Epidermal melanocyte (primary cell): Measurements from ENCODE around the gene ESPN.
A peak's percentile ranks its signal among the peaks of the same experiment; 100 is the strongest.

Source experiments
- DNase-seq: peaks from one replicate; pipeline ENCODE4 v3.0.0; 2011; ENCODE audit warnings: low spot score; ENCODE audit not compliant: insufficient read length

Gene ESPN

GRCh38 chr1:6409733-6410132, 14.8 kb upstream of the ESPN start:
- DNase-seq = no peak

- no peak for DNase-seq
These were observed 14.2 kb upstream of the ESPN start for GRCh38 chr1:6410248-6410893.

DNA sequence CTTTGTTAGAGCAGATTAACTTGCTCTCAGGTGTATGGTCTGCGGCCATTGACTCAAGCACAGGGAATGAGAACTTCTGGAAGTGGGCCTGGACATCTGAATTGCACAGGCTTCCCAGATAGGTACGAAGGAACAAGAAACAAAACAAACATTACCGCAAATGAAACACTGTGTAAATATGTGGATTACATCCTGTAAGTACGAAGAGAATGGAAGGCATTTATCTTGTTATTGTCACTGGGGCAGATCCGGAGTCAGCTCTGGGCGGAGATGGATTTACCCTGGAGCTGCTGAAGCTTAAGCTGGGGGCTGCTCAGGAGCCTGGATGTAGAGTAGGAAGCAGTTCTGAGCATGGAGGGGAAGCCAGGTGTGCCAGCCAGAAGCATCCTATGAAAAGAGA, 11.7 kb upstream of the ESPN start:
- no peak for DNase-seq

GRCh38 chr1:6414443-6414844, 10.1 kb upstream of the ESPN start:
- DNase-seq = peak; percentile 46

DNA sequence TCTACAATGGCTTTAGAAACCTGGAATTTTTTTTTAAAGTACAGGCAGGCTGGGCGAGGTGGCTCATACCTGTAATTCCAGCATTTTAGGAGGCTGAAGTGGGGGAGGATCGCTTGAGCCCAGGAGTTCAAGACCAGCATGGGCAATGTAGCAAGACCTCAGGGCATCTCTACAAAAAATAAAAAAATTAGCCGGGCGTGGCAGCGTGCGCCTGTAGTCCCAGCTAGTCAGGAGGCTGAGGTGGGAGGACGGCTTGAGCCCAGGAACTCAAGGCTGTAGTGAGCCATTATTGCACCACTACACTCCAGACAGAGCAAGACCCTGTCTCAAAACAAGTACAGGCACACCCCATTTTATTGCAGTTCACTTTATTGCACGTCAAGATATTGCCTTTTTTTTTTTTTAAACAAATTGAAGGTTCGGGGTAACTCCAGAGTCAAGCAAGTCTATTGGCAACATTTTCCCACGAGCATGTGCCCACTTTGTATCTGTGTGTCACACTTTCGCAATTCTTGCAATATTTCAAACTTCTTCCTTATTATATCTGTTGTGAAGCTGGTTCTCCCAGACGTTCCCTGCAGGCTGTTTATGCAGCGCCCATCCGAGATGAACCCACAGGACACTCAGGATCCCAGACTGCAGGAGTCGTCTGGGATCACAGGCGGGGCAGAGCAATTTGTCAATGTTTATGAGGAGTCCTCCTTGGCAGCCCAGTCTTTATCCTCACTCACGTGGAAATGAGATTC, 9.5 kb upstream of the ESPN start:
- no peak for DNase-seq

DNA sequence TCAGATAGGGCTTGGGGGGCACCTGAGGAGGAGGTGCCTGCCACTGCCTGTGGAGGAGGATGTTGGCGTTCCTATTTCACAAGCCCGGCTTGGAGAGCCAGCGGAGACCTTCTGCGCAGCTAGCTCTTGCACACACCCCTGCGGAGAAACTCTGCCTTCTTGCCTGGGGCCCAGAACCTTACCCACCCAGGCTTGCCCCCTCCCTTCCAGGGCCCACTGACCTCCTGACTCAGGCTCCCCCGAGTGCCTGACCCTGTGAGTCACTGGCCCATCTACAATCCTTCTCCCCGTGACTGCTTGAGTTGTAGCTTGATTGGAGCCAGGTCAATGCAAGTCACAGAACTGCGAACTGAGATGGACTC, 8.3 kb upstream of the ESPN start:
- DNase-seq = no peak

- no peak for DNase-seq
These were observed 7.7 kb upstream of the ESPN start for GRCh38 chr1:6416906-6417305.

- DNase-seq = no peak
These were observed 6.5 kb upstream of the ESPN start for GRCh38 chr1:6417961-6418667.

GRCh38 chr1:6418668-6419396, 5.7 kb upstream of the ESPN start:
- DNase-seq = no peak

DNA sequence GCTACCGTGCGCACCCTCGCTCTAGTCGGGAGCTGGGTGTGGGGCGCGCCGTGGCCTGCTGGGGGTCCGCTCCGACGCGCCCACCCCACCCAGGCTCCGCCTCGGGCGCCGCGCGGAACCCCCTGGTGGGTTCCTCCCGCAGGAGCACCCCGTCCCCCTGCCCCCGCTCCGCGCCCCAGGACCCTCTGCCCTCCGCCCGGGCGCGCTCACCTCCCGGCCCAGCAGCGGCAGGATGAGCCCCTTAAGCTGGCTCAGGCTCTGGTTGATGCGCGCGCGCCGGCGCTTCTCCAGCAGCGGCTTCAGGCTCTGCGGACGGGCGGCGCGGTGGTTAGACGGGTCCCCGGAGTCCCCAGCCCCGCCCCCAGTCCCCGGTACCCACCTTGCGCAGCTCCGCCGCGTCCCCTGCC, 5.2 kb upstream of the ESPN start:
- no peak for DNase-seq

DNA sequence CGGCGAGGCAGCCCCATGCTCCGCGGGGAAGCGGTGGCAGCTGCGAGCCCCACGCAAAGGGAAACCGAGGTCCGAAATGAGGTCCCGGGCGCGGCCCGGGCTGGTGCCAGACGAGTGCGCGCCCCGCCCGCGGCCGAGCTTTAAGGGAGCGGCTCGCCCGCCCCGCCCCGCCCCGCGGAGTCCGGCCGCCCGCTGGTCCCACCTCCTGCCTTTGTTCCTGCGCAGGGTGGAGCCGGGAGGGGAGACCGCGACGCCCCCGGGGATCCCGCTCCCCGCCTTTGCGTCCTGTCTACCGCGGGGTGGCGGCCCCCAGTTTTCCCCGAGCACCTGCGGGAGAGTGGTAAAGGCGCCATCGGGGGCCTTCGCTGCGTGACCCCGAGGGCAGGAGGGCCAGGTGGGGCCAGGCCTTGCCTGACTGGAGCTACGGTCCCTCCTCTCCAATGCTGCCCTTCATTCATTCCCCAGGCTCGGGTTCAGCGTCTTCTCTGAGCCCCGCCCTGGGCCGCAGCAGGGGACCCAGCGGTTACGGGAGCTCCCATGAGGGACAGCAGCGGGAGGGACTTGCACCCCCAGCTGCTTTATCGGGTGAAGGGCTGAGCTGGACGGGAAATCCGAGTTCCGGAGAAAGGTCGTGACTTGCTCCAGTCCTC, 4.6 kb upstream of the ESPN start, which contains the start of gene HES2:
TSS of gene HES2 (minus strand) at position 116 of the 650 bp plus-strand sequence. CDS start at position 17, 99 bp downstream.
- DNase-seq = peak; percentile 42

DNA sequence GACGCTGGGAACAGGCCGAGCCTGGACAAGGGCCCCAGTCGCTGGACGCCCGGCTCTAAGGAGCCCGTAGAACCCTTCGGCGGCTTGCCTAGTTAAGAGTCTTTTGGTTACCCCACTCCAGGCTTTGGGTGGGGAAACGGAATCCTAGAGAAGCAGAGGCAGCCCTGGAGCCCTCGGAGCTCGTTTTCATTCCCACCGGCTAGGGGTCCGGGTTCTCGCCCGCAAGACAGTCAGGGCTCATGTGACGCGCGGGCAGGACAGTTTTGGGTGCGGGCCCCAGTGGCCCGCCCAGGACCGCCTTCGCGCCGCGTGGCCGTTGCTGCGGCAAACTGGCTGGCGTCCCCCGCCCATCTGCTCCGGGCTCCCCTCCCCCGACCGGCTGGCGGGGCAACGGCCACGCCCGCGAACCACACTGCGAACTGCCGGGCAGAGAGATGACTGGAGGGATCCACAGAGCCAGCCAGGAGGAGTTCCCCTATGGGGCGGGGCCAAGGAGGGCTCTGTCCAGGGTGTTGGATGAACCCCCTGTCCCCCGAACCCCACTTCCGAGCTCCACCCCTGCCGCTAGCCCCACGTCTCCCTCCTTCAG, 4.0 kb upstream of the ESPN start:
- DNase-seq = no peak

DNA sequence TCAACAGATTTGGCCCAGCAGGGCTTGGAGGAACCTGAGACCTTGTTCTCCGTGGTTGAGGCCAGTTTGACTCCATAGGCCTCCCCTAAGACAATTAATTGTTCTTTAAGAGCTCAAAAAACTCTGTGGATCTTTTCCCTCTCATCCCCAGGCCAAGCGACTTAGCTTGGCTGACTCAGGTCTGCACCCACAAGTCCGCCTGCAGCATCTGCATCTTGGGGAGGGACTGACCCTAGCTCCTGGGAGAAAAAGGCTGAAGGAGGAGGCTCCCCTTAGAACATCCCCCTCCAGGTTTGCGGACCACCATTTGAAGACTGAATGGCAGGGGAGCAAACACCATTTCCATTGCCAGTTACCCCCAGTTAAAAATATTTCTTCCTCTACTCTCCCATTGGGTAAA, 3.3 kb upstream of the ESPN start:
- DNase-seq = no peak

DNA sequence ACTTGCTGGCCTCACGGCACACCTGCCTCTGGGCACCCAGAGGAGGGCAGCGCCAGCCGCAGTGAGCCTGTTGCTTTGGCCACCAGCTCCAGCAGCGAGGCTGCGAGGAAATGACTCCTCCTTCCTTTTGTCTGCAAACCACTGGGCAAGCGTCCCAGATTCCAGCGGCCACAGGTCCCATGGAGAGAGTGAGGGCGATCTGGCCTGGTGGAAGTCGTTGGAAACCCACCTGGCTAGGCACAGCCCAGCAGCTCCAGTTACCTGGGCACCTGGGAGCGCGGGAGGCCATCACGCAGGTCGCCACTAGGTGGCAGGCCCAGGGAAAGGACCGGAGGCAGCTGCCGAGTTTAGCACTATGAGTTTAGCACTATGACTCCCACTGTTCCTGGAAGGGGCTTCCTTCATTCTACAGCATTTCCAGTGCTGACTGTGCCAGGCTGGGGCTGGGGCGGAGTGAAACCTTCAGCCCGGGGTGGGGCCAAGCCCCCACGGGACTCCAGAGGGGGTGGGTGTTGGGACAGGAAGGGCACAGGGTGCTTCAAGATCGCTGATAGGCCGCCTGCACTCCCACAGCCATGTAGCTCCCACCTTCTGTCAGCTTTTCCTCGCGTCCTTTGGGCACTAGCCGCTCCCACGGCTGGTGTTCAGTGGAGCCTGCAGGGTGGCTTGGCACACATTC, 1.1 kb upstream of the ESPN start:
- no peak for DNase-seq

GRCh38 chr1:6424000-6424565, 493 bp upstream of the ESPN start:
- no peak for DNase-seq

DNA sequence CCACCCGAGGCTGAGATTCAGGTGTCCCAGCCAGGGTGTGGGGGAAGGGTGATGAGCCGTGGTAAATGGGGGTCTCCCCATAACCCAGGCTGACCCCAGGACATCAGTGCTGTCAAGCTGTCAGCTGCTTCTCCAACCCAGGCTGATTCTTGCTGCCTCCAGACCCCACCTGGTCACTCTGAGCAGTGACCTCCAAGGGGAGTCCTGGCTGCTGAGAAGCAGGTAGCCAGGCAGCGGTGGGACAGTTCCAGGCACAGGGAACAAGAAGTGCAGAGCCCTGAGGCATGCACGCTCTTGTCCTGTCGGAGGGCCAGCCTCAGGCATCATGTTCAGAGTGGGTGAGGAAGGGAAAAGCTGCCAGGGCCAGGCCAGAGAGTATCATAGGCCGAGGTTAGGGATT, 1.1 kb downstream of the ESPN start:
- no peak for DNase-seq

DNA sequence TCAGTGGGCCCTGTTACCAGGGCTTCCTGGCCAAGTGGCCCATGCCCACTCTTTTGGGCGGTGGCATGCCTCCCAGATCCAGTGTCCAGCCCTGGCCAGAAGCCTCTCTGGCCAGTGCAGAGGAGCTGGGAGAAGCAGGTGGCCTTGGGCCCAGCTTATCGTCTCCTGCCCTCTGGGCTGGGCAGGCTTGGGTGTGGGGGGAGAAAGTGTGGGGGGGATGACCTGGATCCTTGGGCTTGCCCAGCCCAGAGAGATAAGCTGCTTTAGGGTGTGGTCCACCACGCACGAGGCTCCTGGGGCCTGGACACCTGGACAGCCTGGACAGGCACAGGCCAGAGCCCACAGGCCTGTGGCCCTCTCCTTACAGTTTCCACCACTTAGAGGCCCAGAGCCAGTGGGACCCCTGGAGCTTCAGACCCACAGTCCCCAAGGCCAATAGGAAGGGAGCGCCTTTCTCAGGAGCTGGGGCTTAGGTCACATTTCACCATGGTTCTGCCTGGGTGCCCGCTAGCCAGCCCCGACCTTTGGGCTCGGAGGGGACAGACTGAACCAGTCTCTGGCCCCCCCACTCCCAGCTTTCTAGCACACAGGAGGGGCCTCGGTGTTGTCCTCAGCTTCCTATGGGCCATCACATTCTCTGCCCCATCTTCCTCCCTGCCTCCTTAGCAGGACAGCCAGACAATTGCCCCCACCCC, 1.8 kb downstream of the ESPN start:
- no peak for DNase-seq

GRCh38 chr1:6426972-6427350, 2.4 kb downstream of the ESPN start:
- DNase-seq = no peak
